ENCODE data around the gene CACNA2D2.

DNA sequence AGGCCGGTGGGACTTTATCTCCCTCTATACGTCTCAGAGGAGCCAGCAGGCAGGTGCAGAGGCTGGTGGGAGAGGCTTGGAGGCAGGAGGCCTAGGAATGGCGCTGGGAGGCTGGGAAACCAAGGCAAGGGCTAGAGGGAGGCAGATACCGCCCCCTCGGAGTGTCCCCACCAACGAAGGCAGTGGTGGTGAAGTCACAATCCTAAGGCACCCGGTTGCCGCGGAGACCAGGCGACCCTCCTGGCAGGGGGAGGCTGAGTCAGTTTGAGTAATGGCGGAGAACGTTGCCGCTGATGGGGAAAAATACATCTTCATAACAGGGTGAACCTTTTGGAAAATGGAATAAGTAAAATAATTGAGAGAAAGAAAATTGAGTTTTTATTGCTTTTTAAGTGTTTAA lies 29.9 kb upstream of the CACNA2D2 start:
- TF ChIP-seq, protein P1, sequence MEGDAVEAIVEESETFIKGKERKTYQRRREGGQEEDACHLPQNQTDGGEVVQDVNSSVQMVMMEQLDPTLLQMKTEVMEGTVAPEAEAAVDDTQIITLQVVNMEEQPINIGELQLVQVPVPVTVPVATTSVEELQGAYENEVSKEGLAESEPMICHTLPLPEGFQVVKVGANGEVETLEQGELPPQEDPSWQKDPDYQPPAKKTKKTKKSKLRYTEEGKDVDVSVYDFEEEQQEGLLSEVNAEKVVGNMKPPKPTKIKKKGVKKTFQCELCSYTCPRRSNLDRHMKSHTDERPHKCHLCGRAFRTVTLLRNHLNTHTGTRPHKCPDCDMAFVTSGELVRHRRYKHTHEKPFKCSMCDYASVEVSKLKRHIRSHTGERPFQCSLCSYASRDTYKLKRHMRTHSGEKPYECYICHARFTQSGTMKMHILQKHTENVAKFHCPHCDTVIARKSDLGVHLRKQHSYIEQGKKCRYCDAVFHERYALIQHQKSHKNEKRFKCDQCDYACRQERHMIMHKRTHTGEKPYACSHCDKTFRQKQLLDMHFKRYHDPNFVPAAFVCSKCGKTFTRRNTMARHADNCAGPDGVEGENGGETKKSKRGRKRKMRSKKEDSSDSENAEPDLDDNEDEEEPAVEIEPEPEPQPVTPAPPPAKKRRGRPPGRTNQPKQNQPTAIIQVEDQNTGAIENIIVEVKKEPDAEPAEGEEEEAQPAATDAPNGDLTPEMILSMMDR (conservative IDR thresholded peaks at IDR 0.05): no peak
- TF ChIP-seq ZFX (IDR thresholded peaks at IDR 0.05): no peak
